ENCODE data around the gene TECTB. TPM values are rescaled to one million over a fixed set of nuclear protein-coding genes. Genes with fewer than 3 reads are reported as not detected.

The TECTB gene
- total RNA-seq (not detected), polyA plus RNA-seq (not detected)
- long read RNA-seq, donor 1: 0 reads
- long read RNA-seq, donor 2: 0 reads
- long read RNA-seq, donor 3: 0 reads

DNA sequence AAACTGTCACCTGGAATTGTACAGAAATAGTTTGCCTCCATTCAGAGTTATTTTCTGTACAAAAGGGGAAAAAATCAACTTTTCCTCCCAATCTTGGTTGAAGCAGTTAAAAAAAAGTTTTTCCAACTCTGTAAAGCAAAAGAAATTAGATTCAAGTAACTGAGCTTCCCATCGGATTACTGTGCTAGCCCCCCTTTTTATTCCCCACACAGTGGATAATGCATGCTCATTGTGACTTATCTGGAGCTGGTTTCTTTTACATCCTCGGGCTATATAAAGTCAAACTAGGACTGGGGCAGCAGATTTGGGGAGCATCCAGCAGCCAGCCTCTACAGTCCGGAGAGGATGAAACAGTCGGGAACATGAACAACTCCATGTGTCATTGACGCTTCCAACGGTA lies at the start of gene TECTB:
Gene TECTB, plus strand, starts transcription at position 301 of the 400 bp plus-strand sequence. CDS start 335 bp downstream, outside the sequence.
- DNase-seq: no peak
- intact Hi-C loops (cut with DNase I): no loop called here
- ATAC-seq: no peak
- TF ChIP-seq, protein P1, sequence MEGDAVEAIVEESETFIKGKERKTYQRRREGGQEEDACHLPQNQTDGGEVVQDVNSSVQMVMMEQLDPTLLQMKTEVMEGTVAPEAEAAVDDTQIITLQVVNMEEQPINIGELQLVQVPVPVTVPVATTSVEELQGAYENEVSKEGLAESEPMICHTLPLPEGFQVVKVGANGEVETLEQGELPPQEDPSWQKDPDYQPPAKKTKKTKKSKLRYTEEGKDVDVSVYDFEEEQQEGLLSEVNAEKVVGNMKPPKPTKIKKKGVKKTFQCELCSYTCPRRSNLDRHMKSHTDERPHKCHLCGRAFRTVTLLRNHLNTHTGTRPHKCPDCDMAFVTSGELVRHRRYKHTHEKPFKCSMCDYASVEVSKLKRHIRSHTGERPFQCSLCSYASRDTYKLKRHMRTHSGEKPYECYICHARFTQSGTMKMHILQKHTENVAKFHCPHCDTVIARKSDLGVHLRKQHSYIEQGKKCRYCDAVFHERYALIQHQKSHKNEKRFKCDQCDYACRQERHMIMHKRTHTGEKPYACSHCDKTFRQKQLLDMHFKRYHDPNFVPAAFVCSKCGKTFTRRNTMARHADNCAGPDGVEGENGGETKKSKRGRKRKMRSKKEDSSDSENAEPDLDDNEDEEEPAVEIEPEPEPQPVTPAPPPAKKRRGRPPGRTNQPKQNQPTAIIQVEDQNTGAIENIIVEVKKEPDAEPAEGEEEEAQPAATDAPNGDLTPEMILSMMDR (IDR thresholded peaks at IDR 0.05): no peak
- H3K4me3 ChIP-seq: no peak within 1 kb of the TSS
- peaks cover 0 to 4% (median 0%) of the 10 kb centered on the region in 7 donors for H3K27me3 ChIP-seq
- WGBS, 2 donors: 79 to 82% methylated on average over 6 of the region's 6 CpGs
- H3K9me3 ChIP-seq: no peaks in the 10 kb centered on the region
- peaks cover 0 to 12% (median 0%) of the 10 kb centered on the region in 9 donors for H3K4me1 ChIP-seq
- H3K27ac ChIP-seq: no peak within 1 kb of the TSS
- H3K36me3 ChIP-seq: no peaks in the 10 kb centered on the region

DNA sequence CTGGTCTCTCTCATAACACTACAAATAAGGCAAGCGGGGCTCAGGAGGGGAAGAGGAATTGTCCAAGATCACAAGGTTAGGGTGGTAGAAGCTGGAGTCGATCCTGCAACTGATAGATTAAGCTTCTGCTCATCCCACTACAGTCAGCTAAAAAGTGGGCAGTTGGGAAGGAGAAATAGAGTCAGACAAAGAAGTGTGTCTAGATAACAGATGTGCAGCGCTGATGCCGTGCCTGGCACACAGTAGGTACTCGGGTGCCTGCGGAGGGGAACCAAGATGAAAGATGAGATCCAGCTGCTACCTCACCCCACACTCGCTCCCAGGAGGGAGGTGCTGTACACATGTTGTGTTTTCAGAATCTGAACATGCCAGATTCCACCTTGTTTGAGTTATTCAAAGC lies 48.1 kb upstream of the TECTB start:
- H3K27me3 ChIP-seq: no peaks in the 10 kb centered on the region
- H3K9me3 ChIP-seq: peaks cover 0 to 31% (median 11%) of the 10 kb centered on the region in 11 donors
- H3K27ac ChIP-seq: no peak overlapping the region
- H3K4me1 ChIP-seq: no peaks in the 10 kb centered on the region
- 80% methylated on average over 7 of the region's 7 CpGs for WGBS, 2 donors
- DNase-seq: no peak
- TF ChIP-seq, protein P1 (IDR thresholded peaks at IDR 0.05): no peak
- H3K36me3 ChIP-seq: no peaks in the 10 kb centered on the region
- no peak overlapping the region for H3K4me3 ChIP-seq
- intact Hi-C loops (cut with DNase I): no loop called here
- no peak for ATAC-seq

DNA sequence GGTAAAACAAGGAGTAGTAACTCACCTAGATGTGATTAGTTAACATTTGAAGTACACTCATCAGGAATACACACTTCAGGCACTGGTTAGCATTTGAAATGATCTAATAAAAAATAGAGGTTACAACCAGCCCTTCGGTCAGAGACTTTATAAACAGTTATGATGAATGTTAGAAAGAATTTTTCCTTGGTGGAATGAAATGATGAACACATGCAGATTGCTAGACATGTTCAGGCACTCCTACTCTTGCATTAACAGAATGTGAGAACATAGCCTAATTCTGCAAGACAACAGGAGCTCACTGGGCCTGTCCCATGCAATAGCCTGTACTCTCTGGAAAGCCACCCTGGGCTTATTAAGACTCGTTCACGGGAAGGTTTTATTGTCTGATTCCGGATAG lies 47.3 kb upstream of the TECTB start:
- Histone ChIP-seq H3K4me1 (no peaks in the 10 kb centered on the region), H3K4me3 (no peak overlapping the region), H3K9me3 (peaks cover 0 to 37% (median 17%) of the 10 kb centered on the region in 11 donors), H3K27me3 (no peaks in the 10 kb centered on the region), H3K27ac (no peak overlapping the region), H3K36me3 (no peaks in the 10 kb centered on the region)
- intact Hi-C loops (cut with DNase I): no loop called here
- TF ChIP-seq, protein P1 (IDR thresholded peaks at IDR 0.05): no peak
- 51 to 85% methylated on average over 4 of the region's 4 CpGs for WGBS, 2 donors
- DNase-seq (no peak), ATAC-seq (no peak)

DNA sequence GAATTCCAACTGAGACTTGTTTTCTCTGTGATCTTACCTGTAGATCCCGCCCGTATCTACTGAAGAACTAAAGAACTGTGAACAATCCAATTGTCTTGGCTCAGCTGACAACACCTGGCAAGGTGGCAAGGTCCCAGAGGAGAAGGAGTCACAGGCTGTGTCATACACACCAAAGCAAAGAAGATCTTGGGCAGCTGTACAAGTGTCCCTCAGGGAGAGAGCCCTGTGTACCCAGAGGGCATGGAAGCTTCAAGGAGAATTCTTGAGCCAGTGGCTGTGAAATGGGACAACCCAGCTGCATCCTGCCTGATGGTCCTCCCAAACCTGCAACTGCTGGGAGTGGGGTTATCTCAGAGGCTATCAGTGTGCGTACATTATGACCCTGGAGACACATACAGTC lies 46.7 kb upstream of the TECTB start:
- intact Hi-C loops (cut with DNase I): no loop called here
- 80 to 82% methylated on average over 3 of the region's 3 CpGs for WGBS, 2 donors
- Histone ChIP-seq H3K9me3 (peaks cover 0 to 37% (median 17%) of the 10 kb centered on the region in 11 donors), H3K4me1 (no peaks in the 10 kb centered on the region), H3K27me3 (no peaks in the 10 kb centered on the region), H3K4me3 (no peak overlapping the region), H3K36me3 (no peaks in the 10 kb centered on the region), H3K27ac (no peak overlapping the region)
- ATAC-seq (no peak), DNase-seq (no peak)
- TF ChIP-seq, protein P1 (IDR thresholded peaks at IDR 0.05): no peak
